Epithelial cell of proximal tubule (primary cell): ENCODE measurements around the gene CHSY1. TPM values are rescaled to one million over a fixed set of nuclear protein-coding genes. Genes with fewer than 3 reads are reported as not detected.
A peak's percentile ranks its signal among the peaks of the same experiment; 100 is the strongest.
"Not testable (repeated sequence)": the region's sequence is repeated elsewhere in the genome, so short reads cannot be mapped to it uniquely, and the experiment has no call there.

ENCODE experiments used
- DNase-seq: peaks from one replicate; pipeline ENCODE4 v3.0.0-alpha.2; 2011; ENCODE audit warnings: low read depth
- H3K4me3 ChIP-seq: 2 replicates; pipeline ENCODE4 v1.5.1; 2011; ENCODE audit warnings: low read depth, mild to moderate bottlenecking, low read length
- total RNA-seq: library from RNA; depleted of rRNA; stranded (reverse); fragments of >200 nt; gene quantifications from 2 replicates; pipeline ENCODE4 v1.2.3, GENCODE V29; 2015
- TF ChIP-seq, protein P1 (sequence below): conservative IDR thresholded peaks from 2 replicates; pipeline ENCODE4 v1.5.1; 2012; ENCODE audit warnings: low read depth, mild to moderate bottlenecking, low read length

The CHSY1 gene
- total RNA-seq, 1 donor from 2014 or later: 14.4 TPM

DNA sequence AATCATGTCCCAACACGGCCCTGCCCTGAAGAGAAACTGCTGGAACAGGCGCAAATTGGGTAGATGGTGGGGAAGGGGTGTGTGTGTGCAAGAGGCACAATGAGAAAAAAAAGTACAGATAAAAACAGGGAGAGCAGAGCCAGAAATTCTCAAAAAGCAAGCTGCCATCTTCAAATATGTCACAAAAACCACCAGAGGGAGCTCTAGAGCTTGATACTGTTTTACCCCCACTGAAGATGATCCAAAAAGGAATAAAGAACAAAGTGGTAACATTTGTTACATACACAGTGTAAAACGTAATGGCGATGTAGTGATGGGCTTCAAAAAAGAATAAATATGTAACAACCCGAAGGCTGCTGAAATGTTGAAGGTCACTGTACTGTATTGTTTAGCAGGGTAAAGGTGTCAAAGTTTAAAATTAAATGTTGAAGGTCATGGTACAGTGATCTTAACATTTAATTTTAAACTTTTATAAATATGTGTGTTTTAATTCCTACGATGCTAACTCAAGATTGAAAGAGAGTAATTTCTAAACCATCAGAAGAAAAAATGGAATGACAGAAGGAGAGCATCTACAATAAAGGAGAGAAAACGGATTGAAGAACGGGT, 37.2 kb upstream of the CHSY1 start:
- no peak for DNase-seq
- TF ChIP-seq, protein P1, sequence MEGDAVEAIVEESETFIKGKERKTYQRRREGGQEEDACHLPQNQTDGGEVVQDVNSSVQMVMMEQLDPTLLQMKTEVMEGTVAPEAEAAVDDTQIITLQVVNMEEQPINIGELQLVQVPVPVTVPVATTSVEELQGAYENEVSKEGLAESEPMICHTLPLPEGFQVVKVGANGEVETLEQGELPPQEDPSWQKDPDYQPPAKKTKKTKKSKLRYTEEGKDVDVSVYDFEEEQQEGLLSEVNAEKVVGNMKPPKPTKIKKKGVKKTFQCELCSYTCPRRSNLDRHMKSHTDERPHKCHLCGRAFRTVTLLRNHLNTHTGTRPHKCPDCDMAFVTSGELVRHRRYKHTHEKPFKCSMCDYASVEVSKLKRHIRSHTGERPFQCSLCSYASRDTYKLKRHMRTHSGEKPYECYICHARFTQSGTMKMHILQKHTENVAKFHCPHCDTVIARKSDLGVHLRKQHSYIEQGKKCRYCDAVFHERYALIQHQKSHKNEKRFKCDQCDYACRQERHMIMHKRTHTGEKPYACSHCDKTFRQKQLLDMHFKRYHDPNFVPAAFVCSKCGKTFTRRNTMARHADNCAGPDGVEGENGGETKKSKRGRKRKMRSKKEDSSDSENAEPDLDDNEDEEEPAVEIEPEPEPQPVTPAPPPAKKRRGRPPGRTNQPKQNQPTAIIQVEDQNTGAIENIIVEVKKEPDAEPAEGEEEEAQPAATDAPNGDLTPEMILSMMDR: peak; percentile 73
- no peak overlapping the region for H3K4me3 ChIP-seq

DNA sequence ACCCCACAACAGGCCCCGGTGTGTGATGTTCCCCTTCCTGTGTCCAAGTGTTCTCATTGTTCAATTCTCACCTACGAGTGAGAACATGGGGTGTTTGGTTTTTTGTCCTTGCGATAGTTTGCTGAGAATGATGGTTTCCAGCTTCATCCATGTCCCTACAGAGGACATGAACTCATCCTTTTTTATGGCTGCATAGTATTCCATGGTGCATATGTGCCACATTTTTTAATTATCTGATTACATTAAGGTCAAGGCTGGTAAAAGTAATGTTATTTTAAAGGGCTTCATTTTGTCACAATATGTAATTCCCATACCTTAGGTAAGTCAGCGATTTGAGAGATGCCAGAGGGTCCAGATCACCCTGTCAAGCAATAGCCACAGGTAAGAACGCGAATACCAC, 35.5 kb upstream of the CHSY1 start:
- DNase-seq, H3K4me3 ChIP-seq: not testable (repeated sequence)

DNA sequence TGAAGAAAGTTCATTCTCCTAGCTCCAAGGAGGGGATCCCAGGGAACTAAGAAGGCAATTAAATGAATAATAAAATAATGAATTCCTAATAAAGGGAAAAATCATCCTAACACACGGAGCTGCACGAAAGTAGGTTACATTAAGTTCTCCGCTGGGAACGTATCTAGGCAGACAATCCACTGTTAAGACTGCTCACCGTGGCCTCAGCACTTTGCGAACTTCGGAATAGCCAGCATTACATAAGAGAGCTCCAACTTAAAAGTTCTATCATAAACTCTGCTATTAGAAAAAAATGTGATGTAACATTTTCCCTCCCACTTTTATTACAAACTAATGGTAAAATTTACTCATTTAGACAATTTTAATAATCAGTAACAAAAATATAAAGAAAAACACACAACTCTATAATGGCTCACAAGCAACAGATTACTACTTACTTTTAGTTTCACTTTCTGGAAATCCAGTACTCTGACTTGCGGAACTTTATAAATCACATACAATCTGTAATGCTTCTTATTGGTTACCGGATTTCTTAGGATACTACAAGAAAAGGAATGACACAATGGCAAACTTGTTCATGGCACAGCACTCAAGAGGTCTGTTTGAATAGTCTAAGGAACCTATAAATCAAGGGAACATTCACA, 34.7 kb upstream of the CHSY1 start:
- H3K4me3 ChIP-seq: no peak overlapping the region
- TF ChIP-seq, protein P1: no peak
- DNase-seq: no peak

DNA sequence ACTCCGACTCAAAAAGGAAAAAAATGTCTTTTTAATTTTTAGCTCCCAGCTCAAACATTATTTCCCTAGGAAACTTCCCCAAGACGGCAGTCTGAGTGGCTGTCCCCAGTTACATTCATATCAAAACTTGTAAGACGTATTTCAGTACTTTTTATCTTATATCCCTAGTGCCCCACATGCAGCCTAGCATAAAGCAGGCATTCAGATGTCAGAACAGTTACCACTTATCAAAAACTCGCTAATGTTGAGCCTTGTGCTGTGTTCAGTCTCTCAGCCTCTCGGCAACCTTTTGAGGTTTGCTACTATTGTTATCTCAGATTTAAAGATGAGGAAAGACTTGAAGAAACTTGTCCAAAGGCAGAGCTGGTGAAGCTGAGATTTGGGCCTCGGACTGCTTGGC, 32.1 kb upstream of the CHSY1 start:
- no peak overlapping the region for H3K4me3 ChIP-seq
- TF ChIP-seq, protein P1: no peak
- DNase-seq: no peak

DNA sequence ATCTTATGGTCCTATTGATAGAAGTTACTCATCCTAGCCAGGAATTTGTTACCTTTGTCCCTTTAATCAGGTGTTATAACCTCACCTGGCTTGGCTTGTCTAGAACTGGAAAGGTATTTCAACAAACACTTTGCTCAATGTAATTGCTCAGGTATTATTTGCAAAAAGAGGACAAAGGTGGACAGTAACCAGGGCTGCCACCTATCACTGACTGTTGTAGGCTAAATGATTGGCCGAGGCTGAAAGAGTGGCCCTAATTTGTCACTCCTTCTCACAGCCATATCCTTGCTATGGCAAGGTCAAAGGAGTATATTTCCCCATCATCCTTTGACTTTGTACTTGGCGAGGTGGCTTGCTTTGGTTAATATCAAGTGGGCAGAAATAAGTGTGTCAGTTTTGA, 28.2 kb upstream of the CHSY1 start:
- H3K4me3 ChIP-seq: no peak overlapping the region
- DNase-seq: no peak
- TF ChIP-seq, protein P1: no peak

DNA sequence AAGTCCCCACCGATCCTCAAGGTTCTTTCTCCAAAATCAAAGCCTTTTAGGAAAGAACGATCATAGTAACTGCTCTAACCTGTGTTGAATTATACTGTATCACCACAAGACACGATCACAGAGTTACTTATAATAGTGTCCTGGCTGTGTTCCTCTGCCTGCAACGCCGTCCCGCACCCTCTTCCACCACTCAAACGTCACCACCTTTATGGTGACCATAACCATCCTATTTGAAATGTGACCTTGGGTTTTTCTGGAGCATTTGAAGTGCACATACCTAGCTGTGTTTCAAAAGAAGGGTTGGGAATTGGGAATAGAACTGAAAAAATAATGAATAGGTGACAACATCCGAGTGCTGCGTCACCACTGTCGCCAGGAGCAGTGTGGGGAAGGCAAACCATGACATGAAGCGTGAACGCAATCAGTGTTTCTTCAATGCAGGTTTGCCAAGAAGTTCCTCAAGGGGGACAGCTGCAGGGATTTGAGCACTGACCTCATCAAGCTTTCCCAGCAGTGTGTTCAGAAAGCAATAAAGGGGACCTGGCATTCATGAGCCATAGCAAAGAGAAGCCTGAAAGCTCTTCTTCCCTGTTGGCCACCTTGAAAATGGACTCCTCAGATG, 26.2 kb upstream of the CHSY1 start:
- no peak for DNase-seq
- TF ChIP-seq, protein P1: no peak
- peak overlapping the region; percentile 97 for H3K4me3 ChIP-seq

DNA sequence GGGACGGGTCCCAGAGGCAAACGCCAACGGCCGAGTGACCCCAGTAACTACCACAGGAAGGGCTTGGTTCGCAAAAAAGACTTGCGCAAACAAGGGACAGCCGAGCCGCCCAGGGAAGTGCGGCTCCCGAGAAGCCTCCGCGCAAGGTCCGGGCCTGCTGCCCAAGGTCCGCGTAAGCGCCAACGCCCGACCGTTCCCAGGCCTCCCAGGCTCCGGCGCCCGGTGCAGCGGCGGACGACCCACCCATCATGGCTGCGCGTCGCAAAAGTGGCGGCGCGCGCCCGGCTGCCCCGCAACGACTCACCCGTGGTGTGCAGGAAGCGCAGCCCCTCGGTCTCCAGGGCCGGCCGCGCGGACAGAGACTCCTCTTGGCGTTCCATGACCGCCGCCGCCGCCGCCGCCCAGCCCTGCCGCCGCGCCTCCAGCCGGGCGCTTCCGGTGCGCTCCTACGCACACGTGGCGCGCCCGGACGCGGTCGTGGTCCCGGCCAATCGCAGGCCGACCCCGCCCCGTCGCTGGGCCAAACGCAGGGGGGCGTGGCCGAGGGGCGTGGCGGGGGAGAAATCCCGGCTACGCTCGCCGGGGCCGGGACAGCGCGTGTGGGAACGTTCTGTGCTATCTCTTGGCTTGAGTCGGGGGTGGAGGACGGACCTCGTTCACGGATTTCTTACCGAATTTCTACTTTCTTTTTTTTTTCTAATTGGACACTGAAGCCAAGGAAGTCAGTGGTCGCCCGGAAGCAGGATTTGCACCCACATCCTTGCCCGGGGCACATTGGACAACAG, 25.4 kb upstream of the CHSY1 start, which contains the start of gene SELENOS:
TSS of gene SELENOS (minus strand) at position 448 of the 785 bp plus-strand sequence. CDS start at position 380, 68 bp downstream.
- DNase-seq: no peak
- TF ChIP-seq, protein P1: no peak
- peak within 1 kb of the TSS; percentile 97 for H3K4me3 ChIP-seq
